PFSK-1 (cell line): Measurements from ENCODE around the gene SORL1-AS1.

Experiments
- POLR2AphosphoS5 ChIP-seq: IDR thresholded peaks from 2 replicates; pipeline ENCODE4 v1.6.1; 2012; ENCODE audit warnings: low read depth, mild to moderate bottlenecking, control low read depth, low read length, moderate library complexity
- TAF1 ChIP-seq: IDR thresholded peaks from 2 replicates; pipeline ENCODE4 v1.6.1; 2012; ENCODE audit warnings: low read length, control low read depth, borderline replicate concordance; ENCODE audit not compliant: insufficient read depth

GRCh38 chr11:121476379-121477032 lies 23.7 kb upstream of the SORL1-AS1 start:
- no peak for TF ChIP-seq POLR2AphosphoS5
- TF ChIP-seq TAF1: no peak
